Kidney capillary endothelial cell (primary cell): Measurements from ENCODE around the gene IL22.

Source experiments
- DNase-seq: peaks from one replicate; pipeline ENCODE4 v3.0.0-alpha.2; 2018; ENCODE audit warnings: low spot score

The IL22 gene

DNA sequence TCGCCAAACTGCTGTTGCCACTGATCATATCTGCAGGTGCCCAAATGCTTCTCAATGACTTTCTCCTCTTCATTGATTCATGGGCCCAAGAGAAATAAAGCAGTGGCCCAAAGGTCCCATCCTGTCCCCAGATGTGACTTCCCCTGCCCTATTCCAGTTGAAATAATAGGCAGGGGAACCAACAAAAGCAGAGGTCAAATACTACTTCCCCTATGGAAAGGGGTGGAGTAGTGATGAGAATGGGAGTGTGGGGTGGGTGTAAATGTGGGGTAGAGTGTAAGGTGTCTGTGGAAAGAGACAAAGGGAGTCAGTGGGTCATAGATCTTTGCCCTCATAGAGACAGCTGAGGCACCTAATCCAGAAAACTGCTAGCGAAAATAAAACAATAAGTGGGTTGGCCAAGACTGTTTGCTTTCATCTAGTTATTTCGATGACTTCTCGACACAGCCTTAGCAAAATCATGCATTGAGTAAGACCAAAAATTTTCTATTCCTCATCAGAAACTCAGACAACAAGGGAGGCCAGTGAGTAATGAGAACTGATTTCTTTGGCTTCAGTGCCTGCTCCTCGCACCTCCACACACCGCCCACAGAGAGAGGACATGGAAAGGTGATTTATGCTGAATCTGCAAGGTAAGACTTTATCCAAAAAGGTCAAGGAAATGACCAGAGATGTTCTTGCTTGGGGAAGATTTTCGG is 10.9 kb upstream of the IL22 start:
- DNase-seq, result no peak

GRCh38 chr12:68263366-68263765 is 10.0 kb upstream of the IL22 start:
- DNase-seq, result no peak

- DNase-seq, result no peak
These were observed 8.5 kb upstream of the IL22 start for GRCh38 chr12:68261896-68262295.

DNA sequence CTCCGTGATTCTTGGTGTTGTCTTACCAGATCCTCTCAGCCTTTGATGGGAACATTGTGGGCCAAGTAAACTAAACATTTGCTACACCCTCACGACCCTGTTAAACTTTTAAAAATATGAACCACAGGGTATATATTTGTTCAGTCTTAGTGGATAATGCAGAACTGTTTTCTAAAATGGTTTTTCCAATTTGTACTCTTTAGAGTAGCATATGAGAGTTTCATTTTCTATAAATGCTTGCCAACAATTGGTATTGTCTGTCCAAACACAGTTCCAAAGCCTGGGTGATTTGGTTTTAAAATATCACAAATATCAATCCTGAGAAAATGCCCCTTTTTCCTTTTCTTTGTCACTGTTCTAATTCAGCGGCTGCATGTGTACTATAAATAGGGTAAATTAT is 6.7 kb upstream of the IL22 start:
- DNase-seq, result no peak

DNA sequence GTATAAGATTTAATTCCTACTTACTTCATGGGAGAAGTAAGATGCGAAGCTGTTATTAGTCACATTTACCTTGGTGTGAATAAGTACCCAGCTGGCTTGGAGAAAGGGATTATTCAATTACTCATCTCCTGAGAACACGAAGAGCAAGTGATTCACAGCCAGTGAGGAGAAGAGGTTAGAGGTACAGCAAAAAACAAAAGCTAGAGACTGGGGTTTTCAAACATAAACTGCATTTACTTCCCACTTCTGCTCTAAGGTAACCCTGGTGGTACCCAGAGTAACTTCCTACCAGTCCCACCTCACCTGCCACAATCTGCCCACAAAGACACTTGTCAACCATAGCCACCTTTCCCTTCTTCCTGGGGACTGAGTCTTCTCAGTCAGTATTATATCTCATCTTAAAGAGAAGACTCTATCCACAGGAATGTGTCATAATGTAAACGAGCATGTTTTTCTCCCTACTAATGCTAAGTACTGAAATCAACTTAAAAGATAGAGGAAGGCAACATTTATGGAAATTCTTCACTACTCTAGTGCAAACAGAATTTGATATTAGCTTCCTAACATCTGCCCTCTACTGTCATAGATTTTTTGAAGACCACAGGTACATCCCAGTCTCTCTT is 6.0 kb upstream of the IL22 start:
- peak; percentile 13 for DNase-seq

- no peak for DNase-seq
These were observed 1.3 kb downstream of the IL22 start for GRCh38 chr12:68252077-68252476.

GRCh38 chr12:68250454-68250853 is 3.0 kb downstream of the IL22 start:
- no peak for DNase-seq

DNA sequence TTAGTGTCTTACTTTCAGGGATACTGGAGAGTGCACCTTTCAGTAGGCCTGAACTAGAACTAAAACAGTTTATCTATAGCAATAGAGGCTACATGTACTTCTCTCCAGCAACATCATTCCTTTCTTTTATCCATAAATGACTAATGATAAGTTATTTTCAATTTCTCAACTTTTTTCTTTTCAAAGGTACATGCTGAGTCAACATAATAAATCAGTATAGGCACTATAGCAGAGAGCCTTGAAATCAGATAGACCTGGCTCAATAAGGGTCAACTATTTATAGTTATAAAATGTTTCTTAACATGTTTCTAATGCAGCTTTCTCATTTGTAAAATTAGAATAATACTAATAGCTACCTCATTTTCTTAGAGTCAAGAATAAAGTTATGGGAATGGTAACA is 5.6 kb downstream of the IL22 start:
- DNase-seq, result no peak

DNA sequence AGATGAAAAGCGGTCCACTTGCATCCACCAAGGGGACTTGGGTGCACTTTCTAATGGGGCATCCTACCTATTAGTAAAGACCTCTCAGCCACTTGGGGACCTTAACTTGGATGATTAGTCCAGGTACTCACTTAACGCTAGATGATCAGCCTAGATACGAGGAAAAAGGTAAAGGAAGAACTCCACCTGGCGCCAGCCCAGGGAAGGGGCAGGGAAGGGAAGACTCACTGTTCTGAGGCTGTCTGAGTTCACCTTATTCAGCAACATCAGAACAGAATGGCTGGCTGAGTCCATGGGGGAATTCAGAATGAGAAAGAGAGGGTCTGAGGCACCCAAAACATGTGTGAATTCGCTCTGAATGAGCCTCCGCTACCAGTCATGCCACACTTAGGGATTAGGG is 7.1 kb downstream of the IL22 start:
- DNase-seq, result no peak

DNA sequence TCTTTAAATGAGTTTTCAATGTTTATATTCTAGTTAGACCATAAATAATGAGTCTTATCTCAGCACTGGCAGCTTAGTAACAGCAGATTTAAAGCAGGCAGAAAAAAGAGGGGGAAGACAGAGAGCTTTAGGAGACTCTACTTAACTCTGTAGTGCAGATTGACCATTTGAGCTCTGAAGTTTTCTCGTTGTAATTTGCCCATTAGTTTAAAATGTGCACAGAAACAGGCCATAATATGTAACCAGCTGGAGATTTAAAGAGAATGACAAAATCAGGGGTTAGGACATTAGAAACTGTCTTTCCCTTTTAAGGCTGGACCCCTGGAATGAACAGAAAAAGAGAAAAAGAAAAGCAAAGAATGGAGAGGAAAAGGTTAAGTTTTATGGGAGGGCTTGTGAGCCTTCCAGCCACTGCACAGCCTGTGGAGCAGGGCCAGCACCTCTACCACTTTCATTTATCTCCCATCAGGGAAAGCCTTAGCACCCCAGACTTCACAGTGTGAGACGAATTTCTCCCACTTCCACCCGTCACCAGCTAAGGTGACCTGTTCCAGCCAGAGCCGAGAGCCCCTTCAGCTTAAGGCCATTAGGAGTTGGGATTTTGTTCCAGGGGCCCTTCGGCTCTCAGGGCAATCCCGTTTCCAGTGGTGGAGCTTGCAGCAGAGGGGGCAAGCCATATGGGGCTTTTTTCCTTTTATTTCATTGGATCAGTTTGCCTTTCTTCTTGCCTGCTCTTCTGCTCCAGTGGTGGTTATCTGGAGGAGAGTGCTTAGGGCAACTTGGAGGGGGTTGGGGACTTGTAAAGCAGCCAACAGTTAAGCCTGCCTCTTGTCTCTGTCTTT is 8.0 kb downstream of the IL22 start:
- no peak for DNase-seq

GRCh38 chr12:68242777-68243176 is 10.6 kb downstream of the IL22 start:
- DNase-seq, result no peak

DNA sequence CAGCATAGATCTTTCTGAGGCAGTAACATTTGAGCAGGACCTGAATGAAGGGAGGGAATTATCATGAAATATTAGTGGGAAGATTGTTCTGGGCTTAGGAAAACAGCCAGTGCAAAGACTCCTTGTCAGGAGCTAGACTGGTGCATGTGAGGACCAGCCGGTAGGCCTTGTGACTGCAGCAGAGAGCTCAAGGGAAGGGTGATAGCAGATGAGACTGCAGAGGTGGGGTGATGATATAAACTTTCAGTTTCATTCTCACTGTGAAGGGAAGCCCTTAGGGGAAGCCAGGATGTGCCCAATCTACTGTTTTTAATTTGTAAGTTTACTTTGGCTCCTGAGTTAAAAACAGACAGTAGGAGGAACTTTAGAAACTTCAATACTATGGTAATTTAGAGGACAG is 12.4 kb downstream of the IL22 start:
- DNase-seq, result no peak

DNA sequence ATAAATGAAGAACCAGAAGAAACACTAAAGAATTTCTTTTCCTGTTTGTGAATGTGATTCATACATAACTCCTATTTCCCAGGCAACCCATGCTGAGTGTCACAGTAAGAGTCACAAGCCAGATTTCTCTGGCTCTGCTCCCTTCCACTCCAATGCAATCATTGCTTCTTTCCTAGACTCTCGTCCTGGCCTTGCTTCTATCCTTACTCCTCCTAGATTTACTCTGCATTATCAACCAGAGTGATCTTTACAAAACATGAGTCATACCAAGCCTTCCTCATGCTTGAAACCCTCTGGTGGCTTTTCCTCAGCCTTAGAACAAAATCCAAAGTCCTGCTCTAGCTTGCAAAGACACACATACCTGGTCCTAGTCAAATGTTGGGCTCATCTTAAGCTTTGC is 13.3 kb downstream of the IL22 start:
- DNase-seq, result peak; percentile 64

GRCh38 chr12:68239309-68239982 is 14.0 kb downstream of the IL22 start:
- no peak for DNase-seq

- DNase-seq, result no peak
These were observed 15.8 kb downstream of the IL22 start for GRCh38 chr12:68237619-68238018.

DNA sequence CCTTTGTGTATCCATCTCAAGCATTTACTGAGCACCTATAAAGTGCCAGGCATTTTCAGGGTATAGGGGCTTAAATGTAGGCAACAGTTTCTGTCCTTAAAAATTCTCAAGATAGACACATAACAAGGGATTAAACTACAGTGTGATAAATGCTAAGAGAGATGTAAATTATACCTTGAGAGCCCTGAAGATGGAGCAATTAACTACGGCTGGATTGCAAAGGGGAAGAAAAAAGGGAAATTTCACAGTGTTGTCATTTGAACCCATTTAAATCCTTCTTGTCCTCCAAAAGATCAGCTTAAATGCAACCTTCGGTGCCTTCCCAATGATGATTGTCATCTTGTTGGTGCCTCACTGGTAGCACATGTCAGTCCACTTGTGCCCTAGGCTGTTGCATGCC is 16.3 kb downstream of the IL22 start:
- no peak for DNase-seq

DNA sequence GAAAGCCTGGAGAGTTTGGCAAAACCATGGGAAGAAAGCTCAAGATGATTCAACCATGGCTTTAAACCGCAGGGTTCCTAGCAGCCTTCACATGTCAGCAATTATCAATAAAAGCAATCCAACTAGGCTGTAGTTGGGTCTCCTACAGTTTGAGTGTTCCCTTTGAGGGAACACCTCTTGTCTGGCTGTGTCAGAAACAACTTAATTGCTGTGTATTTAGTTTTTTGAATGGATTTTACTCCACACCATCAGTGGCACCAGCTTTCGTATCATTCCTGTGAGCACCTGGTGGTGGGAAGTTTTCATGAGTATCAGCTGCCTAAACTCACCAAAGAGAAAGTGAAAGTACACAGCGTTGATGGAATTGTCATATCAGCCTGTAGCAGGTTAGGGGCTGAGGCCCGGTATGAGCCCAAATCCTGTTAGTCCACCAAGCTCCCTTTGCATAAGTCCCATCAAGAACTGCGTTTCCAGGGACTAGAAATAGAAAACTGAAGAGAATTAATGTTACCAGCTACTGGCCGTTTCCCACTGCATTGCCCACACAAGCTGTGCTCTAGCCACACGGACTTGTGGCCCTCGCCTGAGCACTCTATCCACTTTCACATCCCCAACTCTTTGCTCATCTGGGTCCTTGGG is 16.9 kb downstream of the IL22 start:
- no peak for DNase-seq

DNA sequence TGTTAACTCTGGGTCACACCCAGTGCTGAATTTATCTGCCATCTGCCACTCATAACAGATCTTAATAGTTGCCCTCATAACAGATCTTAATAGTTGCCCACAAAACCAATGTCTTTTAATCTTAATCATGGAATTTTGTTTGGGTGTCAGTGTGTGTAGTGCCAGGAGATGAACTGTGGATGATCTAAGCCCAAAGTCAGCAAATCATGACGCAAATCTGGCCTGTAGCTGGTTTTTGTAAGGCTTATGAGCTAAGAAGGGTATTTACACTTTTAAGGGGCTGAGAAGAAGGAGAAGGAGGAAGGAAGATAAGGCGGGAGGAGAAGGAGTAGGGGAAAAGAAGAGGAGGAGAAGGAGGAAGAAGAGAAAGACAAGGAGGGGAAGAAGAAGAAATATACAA is 17.8 kb downstream of the IL22 start:
- DNase-seq, result no peak

- DNase-seq, result no peak
These were observed 19.3 kb downstream of the IL22 start for GRCh38 chr12:68234140-68234539.

DNA sequence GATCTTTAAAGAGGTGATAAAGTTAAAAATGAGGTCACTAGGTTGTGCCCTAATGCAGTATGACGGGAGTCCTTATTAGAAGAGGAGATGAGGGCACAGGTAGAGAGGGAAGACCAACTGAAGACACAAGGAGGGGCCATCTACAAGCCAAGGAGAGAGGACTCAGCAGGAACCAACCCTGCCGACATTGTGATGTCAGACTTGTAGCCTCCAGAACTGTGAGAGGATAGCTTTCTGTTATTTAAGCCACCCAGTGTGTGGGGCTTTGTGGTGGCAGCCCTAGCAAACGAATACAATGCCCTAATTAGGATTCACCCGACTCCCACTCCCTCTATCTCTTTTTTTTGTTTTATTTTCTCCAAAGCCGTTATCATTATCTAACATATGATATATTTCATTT is 19.9 kb downstream of the IL22 start:
- no peak for DNase-seq

DNA sequence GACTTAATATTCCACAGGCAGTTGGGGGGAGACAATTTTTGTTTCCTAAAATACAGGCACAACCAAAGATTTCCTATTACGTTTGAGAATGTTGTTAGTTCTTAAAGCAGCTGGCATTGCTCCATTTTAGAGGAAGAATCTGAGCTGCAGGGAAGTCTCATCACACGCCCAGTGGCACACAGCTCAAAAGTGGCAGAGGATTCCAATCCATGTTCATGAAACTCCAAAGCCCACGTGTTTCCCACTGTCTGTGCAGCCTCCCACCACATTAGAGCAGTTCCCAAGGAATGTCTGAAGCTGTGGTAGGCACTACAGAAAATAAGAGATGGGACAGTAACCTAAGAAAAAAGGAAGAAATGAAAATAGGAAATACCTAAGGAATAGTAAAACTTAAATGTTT is 21.7 kb downstream of the IL22 start:
- no peak for DNase-seq

- no peak for DNase-seq
These were observed 22.2 kb downstream of the IL22 start for GRCh38 chr12:68231229-68231628.
